ENCODE results near the gene STAT1.

The STAT1 gene

DNA sequence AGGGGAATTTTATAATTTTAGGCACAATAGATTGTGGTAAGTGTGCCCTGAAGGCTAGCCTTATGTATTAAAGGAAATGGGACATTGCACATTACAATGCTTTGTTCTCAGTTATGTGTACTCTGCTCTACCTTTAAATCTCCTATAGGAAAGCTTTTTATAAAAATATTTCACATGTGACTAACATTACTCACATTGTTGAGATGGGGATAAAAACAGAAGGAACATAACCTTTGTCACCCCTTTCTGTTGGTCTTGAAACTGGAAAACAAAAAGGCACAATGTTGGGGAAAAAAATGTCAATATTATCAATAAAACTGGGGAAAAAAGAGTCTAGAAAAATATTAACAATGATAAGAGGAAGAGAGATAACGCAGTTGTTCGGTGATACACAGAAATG, 17.3 kb upstream of the STAT1 start:
- no peak for DNase-seq (ENCODE audit: low read depth in 2 of 2)

GRCh38 chr2:191030521-191031154, 16.7 kb upstream of the STAT1 start:
- DNase-seq (ENCODE audit: low read depth in 2 of 2): no peak

- no peak for DNase-seq (ENCODE audit: low read depth in 2 of 2)
These were observed 15.4 kb upstream of the STAT1 start for GRCh38 chr2:191029280-191029950.

DNA sequence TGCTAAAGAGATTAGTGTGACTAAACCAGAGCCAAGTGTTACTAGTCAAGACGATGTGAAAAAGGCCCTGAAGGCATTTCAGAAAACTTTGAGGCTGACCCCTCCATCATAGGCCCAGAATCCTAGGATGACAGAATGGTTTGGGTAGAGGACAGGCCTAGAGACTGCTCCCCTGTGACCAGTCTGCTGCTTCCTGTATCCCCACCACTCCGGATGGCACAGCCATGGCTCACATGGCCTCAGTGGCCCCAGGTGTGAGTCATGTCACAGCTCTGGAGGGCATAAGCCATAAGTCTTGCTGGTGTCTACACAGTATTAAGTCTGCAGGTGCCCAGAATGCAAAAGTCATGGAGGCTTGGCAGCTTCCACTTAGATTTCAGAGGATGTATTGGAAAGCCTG, 12.4 kb upstream of the STAT1 start:
- DNase-seq (ENCODE audit: low read depth in 2 of 2): no peak

DNA sequence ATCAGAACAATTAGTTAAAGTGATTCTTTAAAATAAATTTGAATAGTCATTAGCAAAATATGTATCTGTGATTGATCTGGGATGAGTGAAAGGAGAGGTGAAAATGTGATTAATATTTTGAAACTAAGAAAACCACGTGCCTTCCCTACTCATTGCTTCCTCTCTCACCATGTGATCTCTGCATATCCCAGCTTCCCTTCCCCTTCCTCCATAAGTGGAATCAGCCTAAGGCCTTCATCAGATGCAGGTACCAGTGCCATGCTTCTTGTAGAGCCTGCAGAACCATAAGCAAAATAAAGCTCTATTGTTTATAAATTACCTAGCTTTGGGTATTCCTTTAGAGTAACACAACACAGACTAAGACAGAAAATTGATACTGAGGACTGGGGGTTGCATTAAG, 11.2 kb upstream of the STAT1 start:
- DNase-seq (ENCODE audit: low read depth in 2 of 2): no peak

GRCh38 chr2:191023235-191023679, 9.3 kb upstream of the STAT1 start:
- no peak for DNase-seq (ENCODE audit: low read depth in 2 of 2)

GRCh38 chr2:191020742-191021381, 6.9 kb upstream of the STAT1 start:
- no peak for DNase-seq (ENCODE audit: low read depth in 2 of 2)

GRCh38 chr2:191020221-191020741, 6.3 kb upstream of the STAT1 start:
- DNase-seq (ENCODE audit: low read depth in 2 of 2): peak; percentile 91 to 93

- no peak for DNase-seq (ENCODE audit: low read depth in 2 of 2)
These were observed 5.4 kb upstream of the STAT1 start for GRCh38 chr2:191019376-191019775.

DNA sequence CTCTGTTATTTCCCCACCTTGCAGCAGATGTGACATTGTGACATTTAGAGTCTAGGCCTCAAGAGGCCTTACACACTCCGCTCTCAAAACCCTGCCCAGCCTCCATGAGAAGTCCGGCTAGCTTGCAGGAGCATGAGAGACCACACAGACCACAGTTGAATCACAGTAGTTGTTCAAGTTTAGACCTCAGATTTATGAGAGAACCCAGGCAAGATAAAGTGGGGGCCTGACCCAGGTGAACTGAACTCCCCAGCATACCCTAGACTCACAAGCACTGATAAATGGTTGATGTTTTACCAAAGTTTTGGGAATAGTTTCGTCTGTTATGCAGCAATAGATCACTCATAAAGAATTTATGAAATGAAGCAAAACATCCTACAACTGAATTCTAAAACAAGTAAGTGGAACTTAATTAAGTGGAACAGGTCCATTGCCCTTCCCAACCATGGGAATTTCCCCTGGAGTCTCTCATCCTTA, 4.7 kb upstream of the STAT1 start:
- DNase-seq (ENCODE audit: low read depth in 2 of 2): no peak

DNA sequence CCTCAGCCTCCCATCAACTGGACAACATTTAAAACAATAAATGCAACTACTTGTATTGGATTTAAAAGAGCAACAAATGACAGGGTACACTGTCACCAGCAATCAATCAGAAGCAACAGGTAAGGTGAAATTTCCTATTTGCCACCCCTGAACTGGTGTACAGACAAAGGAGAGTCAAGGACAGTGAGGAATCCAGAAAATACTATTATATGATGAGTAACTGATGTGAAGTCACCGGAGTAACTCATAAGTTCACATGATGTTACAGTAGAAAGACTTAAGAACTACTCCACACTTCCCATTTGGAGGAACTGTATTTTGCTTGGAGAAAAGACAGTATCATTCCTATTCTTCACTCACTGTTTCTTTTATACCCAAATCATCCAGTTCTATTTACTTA, 4.1 kb upstream of the STAT1 start:
- DNase-seq (ENCODE audit: low read depth in 2 of 2): no peak

- DNase-seq (ENCODE audit: low read depth in 2 of 2): no peak
These were observed 1.9 kb upstream of the STAT1 start for GRCh38 chr2:191015831-191016230.

GRCh38 chr2:191015239-191015638, 1.3 kb upstream of the STAT1 start:
- no peak for DNase-seq (ENCODE audit: low read depth in 2 of 2)

GRCh38 chr2:191014653-191015020, 666 bp upstream of the STAT1 start:
- DNase-seq (ENCODE audit: low read depth in 2 of 2): no peak

DNA sequence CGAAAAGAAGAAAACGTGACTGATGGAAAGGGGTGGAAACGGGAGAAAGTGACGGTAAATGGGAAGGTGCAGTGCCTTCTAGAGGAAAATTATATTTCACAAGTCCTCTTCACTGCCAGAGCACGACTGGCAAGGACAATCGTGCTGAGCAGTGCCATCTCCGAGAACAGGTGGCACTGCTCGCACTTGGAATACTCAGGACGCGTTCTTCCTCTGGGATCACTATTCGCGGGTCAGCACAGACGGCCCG, 364 bp downstream of the STAT1 start:
- no peak for DNase-seq (ENCODE audit: low read depth in 2 of 2)

DNA sequence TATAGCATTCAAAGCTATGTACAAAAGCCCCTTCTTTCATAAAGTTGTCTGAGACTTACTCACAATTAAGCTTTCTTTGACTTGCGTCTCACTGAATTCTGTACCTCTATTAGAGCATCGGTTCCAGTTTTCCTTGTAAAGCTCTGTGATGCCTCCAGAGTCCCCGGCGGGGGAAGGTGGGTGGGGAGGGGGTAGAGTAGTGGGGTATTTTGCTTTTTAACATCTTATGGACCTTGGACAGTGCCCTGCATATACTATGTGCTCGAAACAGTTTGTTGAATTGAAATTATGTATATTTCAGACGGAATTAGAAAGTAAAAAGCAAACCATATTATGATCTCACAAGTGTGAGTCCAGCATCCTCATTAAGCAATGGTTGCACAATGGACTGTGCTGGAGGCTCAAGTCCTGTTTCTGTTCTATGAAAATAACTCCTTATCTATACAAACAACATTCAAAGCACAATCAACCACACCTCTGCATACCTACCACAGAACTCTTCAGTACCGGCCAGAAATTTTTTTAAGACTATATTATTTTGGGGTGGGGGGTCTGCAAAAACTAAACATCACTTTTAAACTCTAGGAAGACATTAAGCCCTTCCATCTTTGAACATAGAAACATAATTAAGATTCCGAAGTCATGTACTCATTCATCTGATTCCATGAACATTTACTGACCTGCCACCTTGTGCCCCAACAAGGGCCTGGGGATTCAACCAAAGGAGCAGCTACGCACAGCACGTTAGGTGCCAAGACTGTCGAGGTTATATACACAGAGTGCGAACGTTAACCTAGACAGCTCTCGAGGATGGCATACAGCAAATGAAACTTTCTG, 908 bp downstream of the STAT1 start:
- no peak for DNase-seq (ENCODE audit: low read depth in 2 of 2)

DNA sequence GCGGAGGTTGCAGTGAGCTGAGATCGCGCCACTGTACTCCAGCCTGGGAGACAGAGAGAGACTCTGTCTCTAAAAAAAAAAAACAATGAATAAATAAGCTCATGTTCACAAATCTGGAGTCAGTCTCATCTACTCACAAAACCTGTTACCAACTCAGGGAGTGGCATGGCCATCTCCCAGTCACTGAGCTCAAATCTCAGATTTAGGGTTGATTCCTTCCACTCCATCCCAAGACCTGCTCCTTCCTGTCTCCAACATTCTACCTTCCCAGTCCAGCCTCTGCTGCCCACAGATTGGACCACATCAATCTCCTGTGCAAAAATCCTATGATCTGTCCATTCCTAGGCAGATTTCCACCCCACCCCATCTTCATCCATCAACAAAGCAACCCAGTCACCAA, 1.6 kb downstream of the STAT1 start:
- no peak for DNase-seq (ENCODE audit: low read depth in 2 of 2)

DNA sequence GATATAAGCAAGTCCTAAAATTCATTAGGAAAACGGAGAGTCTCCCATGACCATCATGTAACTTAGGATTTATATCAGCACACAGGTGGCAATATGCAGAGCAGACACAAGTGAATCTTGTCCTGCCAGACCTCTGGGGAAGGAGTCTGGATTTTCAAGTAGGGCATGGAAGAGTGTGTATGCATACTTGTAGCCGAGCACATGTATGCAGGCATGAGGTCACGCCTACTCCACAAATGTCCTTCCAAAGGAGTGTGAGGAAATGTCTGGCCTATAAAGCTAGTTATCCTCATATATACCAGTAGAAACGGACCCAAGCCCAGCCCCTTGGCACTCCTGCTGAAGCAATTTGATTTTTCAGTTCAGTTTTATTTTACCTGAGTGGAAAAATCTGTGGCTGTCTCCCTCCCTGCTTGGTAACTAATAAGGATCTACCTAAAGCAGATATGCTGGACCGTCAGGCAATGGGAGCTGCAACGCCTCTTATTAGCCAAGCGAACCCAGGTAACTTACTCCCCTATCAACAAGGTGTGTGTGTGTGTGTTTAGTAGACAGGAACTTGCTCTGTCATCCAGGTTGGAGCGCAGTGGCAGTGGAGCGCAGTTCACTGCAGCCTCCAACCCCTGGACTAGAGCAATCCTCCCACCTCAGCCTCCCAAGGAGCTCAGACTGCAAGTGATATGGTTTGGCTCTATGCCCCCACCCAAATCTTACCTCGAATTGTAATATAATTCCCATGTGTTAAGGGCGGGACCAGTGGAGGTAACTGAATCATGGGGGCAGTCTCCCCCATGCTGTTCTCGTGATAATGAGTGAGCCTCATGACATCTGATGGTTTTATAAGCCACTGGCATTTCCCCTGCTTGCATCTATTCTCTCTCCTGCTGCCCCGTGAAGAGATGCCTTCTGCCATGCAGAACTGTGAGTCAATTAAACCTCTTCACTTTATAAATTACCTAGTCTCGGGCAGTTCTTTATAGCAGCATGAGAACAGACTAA, 2.8 kb downstream of the STAT1 start:
- DNase-seq (ENCODE audit: low read depth in 2 of 2): no peak

GRCh38 chr2:191009541-191010374, 4.2 kb downstream of the STAT1 start:
- DNase-seq (ENCODE audit: low read depth in 2 of 2): no peak

- DNase-seq (ENCODE audit: low read depth in 2 of 2): no peak
These were observed 5.7 kb downstream of the STAT1 start for GRCh38 chr2:191008286-191008685.

Measured in stimulated activated CD4-positive, alpha-beta T cell treated with anti-CD3 and anti-CD28 coated beads, Interleukin-4, amount 100 ng/mL, for 48 hours (primary cell).